Spleen (tissue), 11 donors: ENCODE results near the gene KCP. TPM values are rescaled to one million over a fixed set of nuclear protein-coding genes. Genes with fewer than 3 reads are reported as not detected.

Experiments
- DNase-seq: peaks from one replicate; pipeline ENCODE4 v3.0.0-alpha.2; 2020
- H3K27ac ChIP-seq, 8 donors: fragments of 200-600 bp; sonication (generic) in 7 of 8; 1 replicate in 4 of 8; 2 replicates in 4 of 8; pipeline versions ENCODE4 v1.5.0 to v1.8.0; 2016 to 2021; ENCODE audit warnings: inconsistent platforms in 4 of 8, mild to moderate bottlenecking in 4 of 8, moderate library complexity in 1 of 8
- H3K27me3 ChIP-seq, 7 donors: fragments of 200-600 bp; sonication (generic) in 6 of 7; replicated peaks in 1 of 7; 1 replicate in 4 of 7; 2 replicates in 3 of 7; pipeline versions ENCODE4 v1.5.0 to v1.8.0; 2016 to 2021; ENCODE audit warnings: inconsistent platforms in 3 of 7, mild to moderate bottlenecking in 1 of 7
- H3K36me3 ChIP-seq, 6 donors: fragments of 200-600 bp; sonication (generic) in 5 of 6; 1 replicate in 4 of 6; 2 replicates in 2 of 6; pipeline versions ENCODE4 v1.5.0 to v1.8.0; 2016 to 2021; ENCODE audit warnings: inconsistent platforms in 2 of 6
- H3K4me1 ChIP-seq, 6 donors: fragments of 200-600 bp; sonication (generic) in 5 of 6; 1 replicate in 3 of 6; 2 replicates in 3 of 6; pipeline versions ENCODE4 v1.5.0 to v1.8.0; 2016 to 2021; ENCODE audit warnings: inconsistent platforms in 3 of 6
- H3K4me3 ChIP-seq, 8 donors: fragments of 200-600 bp; sonication (generic) in 7 of 8; 1 replicate in 4 of 8; 2 replicates in 4 of 8; pipeline versions ENCODE4 v1.5.0 to v1.8.0; 2016 to 2021; ENCODE audit warnings: inconsistent platforms in 4 of 8, mild to moderate bottlenecking in 4 of 8, moderate library complexity in 2 of 8
- H3K9me3 ChIP-seq, 8 donors: fragments of 200-600 bp; sonication (generic) in 7 of 8; 1 replicate in 4 of 8; 2 replicates in 4 of 8; pipeline versions ENCODE4 v1.5.0 to v1.8.0; 2016 to 2021; ENCODE audit warnings: inconsistent platforms in 4 of 8
- POLR2A ChIP-seq, 3 donors: fragments of 450-650 bp; IDR thresholded peaks; one replicate each; pipeline ENCODE4 v1.5.1; 2017; ENCODE audit warnings: antibody characterized with exemption in 3 of 3, mild to moderate bottlenecking in 1 of 3
- POLR2AphosphoS5 ChIP-seq, 3 donors: sonication (generic); formaldehyde crosslinking; IDR thresholded peaks; one replicate each; pipeline ENCODE4 v1.5.1; 2017; ENCODE audit warnings: antibody characterized with exemption in 3 of 3
- WGBS, 5 donors: extraction: QIAGEN DNeasy Blood & Tissue Kit in 3 of 5; methylation state at CpG; one replicate each; pipeline versions ENCODE4 v1.1.5 to v1.1.7; 2013 to 2018; 5-methylcytosine and 5-hydroxymethylcytosine counted together
- intact Hi-C: fragments of 100-400 bp; cut with DNase I; formaldehyde crosslinking; loops from one replicate; pipeline ENCODE4 v1.15.0; 2023; ENCODE audit warnings: low total_unique reads
- polyA plus RNA-seq, 3 donors: library from polyadenylated mRNA; stranded (reverse); fragments of 200-250 nt; gene quantifications; one replicate each; pipeline ENCODE4 v1.2.1, GENCODE V29; 2013
- total RNA-seq, 7 donors: library from RNA; depleted of rRNA in 3 of 7; stranded (reverse); fragments of >200 nt in 3 of 7; fragmentation: NEBNext Ultra II Directional in 4 of 7; extraction: Animal tissue kit (Norgen Biotek cat#: 25700) in 4 of 7; gene quantifications; one replicate each; pipeline versions ENCODE4 v1.1.0 to v1.2.1, GENCODE V29; 2016 to 2021
- TF ChIP-seq, protein P1 (sequence below), 11 experiments: fragments of 200-600 bp in 7 of 11; fragments of 450-650 bp in 4 of 11; sonication (generic) in 4 of 11; IDR thresholded peaks in 8 of 11; conservative IDR thresholded peaks in 3 of 11; 1 replicate in 7 of 11; 2 replicates in 4 of 11; pipeline versions ENCODE4 v1.4.0 to v1.8.0; 2016 to 2021; ENCODE audit warnings: antibody characterized with exemption in 11 of 11, inconsistent platforms in 4 of 11, mild to moderate bottlenecking in 1 of 11
- donor health status: healthy with polysubstance abuse.
- donor health status: DM: no; HTN: no; CAD: no; lungs with moderate emphysema.
- donor health status: DM: no; HTN: no; CAD: no.
- donor health status: Bipolar disorder and iron deficiency.
- donor health status: healthy.
- donor health status: DM: no; HTN: no; CAD: no.
- donor health status: DM: yes; HTN: yes; CAD: no.

The KCP gene
- total and polyA plus RNA-seq, 10 donors, result 0.06 to 2.1 (median 0.71) TPM

DNA sequence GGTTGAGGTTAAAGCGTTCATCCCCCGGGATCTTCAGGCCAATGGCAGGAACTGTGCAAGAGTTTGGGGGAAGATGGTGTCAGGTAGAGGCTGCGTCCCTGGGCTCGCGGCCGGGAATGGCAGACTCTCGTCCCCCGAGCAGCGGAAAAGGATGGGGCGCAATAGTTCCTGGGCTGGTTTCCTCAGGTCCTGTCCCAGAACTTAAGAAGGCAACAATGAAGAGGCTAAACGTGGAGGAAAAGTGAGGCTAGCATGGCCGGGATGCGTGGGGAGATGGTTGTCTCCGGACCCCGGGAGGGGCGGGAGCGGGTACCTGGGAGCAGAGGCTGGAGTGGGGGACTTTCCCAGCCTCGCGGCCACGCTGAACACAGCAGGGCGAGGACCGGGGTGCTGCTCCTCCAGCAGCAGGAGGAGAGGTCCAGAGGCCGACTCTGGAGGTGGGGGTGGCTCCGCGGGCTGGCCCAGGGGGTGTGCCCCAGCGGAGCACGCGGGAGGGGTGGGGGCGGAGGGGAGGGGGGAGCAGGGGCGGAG lies 28.1 kb upstream of the KCP start:
- TF ChIP-seq, protein P1, sequence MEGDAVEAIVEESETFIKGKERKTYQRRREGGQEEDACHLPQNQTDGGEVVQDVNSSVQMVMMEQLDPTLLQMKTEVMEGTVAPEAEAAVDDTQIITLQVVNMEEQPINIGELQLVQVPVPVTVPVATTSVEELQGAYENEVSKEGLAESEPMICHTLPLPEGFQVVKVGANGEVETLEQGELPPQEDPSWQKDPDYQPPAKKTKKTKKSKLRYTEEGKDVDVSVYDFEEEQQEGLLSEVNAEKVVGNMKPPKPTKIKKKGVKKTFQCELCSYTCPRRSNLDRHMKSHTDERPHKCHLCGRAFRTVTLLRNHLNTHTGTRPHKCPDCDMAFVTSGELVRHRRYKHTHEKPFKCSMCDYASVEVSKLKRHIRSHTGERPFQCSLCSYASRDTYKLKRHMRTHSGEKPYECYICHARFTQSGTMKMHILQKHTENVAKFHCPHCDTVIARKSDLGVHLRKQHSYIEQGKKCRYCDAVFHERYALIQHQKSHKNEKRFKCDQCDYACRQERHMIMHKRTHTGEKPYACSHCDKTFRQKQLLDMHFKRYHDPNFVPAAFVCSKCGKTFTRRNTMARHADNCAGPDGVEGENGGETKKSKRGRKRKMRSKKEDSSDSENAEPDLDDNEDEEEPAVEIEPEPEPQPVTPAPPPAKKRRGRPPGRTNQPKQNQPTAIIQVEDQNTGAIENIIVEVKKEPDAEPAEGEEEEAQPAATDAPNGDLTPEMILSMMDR (IDR thresholded peaks at IDR 0.05 in 8 of 11, conservative IDR thresholded peaks at IDR 0.05 in 3 of 11), result no peak
- TF ChIP-seq POLR2AphosphoS5 (IDR thresholded peaks at IDR 0.05) (peak in 2 of 3 donors; percentile 53 to 61), POLR2A (IDR thresholded peaks at IDR 0.05) (no peak)
- Histone ChIP-seq H3K36me3 (peaks cover 0 to 20% (median under 1%) of the 10 kb centered on the region in 6 donors), H3K4me3 (peak overlapping the region; percentile 49 to 88 (median 78)), H3K27me3 (peaks cover 0 to 32% (median 0%) of the 10 kb centered on the region in 7 donors), H3K4me1 (peaks cover 9 to 97% (median 74%) of the 10 kb centered on the region in 6 donors), H3K27ac (peak overlapping the region; percentile 63 to 91 (median 84)), H3K9me3 (no peaks in the 10 kb centered on the region)
- 1 to 7% (median 2%) methylated on average over 19 to 30 of the region's 30 CpGs for WGBS, 5 donors
- peak; percentile 88 for DNase-seq
- intact Hi-C loops, result no loop called here

DNA sequence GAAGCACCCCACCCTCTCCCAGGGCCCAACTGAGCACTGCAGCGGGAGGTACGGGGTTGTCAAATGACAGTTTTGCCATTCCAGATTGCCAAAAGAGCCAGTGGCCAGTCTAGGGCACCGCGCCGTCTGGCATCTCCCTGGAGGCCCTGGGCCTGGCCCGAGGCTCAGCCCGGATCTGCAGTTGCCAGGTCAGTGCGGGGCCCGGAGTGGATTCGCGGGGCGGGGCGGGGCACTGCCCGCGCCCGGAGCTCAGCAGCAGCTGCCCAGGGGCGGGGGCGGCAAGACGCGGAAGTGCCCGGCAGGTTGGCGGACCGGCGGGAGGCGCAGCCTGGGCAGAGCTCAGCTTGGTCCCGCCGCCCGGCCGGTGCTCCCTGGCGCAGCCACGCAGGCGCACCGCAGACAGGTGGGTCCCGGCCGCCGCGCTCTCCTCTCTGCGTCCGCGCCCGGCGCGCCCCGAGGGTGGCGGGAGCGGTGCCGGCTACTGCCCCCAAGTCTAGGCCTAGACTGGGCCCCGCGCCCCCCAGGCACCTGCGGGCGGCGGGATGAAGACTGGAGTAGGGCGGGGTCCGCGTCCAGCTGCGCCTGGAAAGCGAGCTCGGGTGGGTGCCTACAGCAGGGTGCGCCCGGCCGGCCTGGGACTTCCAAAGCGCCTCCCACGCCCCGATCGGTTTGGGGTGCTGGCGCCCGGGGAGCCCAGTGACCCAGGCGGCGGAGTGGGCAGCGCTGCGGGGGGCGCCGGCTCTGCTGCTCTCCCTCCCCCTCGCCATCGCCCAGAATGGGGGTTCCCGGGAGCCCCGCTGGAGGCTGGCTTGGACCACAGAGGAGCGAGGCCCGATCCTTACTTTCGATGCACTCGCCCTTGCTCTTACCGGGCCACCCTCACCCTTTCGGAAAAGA lies 27.4 kb upstream of the KCP start, which contains the start of gene IRF5:
Gene IRF5, plus strand, starts transcription at position 281 of the 897 bp plus-strand sequence. CDS start 4,155 bp downstream, outside the sequence.
- peak; percentile 93 for DNase-seq
- Histone ChIP-seq H3K4me3 (peak within 1 kb of the TSS; percentile 49 to 88 (median 78)), H3K27me3 (peaks cover 0 to 32% (median 0%) of the 10 kb centered on the region in 7 donors), H3K36me3 (peaks cover 0 to 13% (median 0%) of the 10 kb centered on the region in 6 donors), H3K4me1 (peaks cover 15 to 97% (median 80%) of the 10 kb centered on the region in 6 donors), H3K9me3 (no peaks in the 10 kb centered on the region), H3K27ac (peak within 1 kb of the TSS; percentile 63 to 91 (median 84))
- intact Hi-C loops, result no loop called here
- 1% methylated on average over 22 to 83 of the region's 83 CpGs for WGBS, 5 donors
- TF ChIP-seq POLR2A (IDR thresholded peaks at IDR 0.05), result no peak
- TF ChIP-seq, protein P1 (IDR thresholded peaks at IDR 0.05 in 8 of 11, conservative IDR thresholded peaks at IDR 0.05 in 3 of 11), result no peak
- TF ChIP-seq POLR2AphosphoS5 (IDR thresholded peaks at IDR 0.05), result peak; percentile 52 to 74 (median 71)

DNA sequence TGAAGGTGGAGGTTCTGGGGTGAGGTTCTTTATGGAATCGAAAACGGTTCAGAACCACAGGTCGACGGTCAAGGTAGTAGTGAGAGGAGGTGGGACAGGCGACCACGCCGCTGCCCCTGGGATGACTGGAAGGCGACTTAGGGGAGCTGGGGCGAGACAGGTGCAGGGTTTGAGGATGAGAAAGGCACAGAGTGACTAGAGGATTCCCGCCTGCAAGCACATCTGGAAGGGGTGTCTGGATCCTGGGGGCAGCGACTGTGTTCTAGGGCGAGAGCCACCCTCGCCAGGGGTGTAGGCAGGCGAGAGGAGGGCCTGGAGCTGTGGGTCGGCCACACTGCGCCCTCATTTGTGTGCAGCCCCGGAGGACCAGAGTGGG lies 26.8 kb upstream of the KCP start:
- DNase-seq, result no peak
- H3K9me3 ChIP-seq, result no peaks in the 10 kb centered on the region
- H3K27ac ChIP-seq, result peak overlapping the region; percentile 27 to 91 (median 84)
- H3K4me3 ChIP-seq, result peak overlapping the region in 7 of 8 donors; percentile 49 to 88 (median 79)
- H3K4me1 ChIP-seq, result peaks cover 19 to 97% (median 86%) of the 10 kb centered on the region in 6 donors
- H3K36me3 ChIP-seq, result peaks cover 0 to 7% (median 0%) of the 10 kb centered on the region in 6 donors
- TF ChIP-seq, protein P1 (IDR thresholded peaks at IDR 0.05 in 8 of 11, conservative IDR thresholded peaks at IDR 0.05 in 3 of 11), result no peak
- no peak for TF ChIP-seq POLR2AphosphoS5 (IDR thresholded peaks at IDR 0.05)
- no peak for TF ChIP-seq POLR2A (IDR thresholded peaks at IDR 0.05)
- whole genome bisulfite sequencing, 5 donors, result 55 to 68% (median 66%) methylated on average over 14 to 17 of the region's 17 CpGs
- intact Hi-C loops, result no loop called here
- peaks cover 0 to 32% (median 0%) of the 10 kb centered on the region in 7 donors for H3K27me3 ChIP-seq
